Measurements from ENCODE around the gene VPS4B. TPM values are rescaled to one million over a fixed set of nuclear protein-coding genes. Genes with fewer than 3 reads are reported as not detected.

VPS4B gene
- total RNA-seq, 1 experiment from 2014 or later: 60.2 TPM

GRCh38 chr18:63451799-63452660, 29.8 kb upstream of the VPS4B start:
- Histone ChIP-seq H4K91ac (ENCODE audit: insufficient read length, low read depth, low read length) (no peak overlapping the region), H2BK120ac (ENCODE audit: low read depth, low read length, poor library complexity, severe bottlenecking) (no peak overlapping the region), H4K5ac (ENCODE audit: insufficient read length, low read depth, low read length) (no peak overlapping the region), H2BK12ac (ENCODE audit: insufficient read length, low read depth, low read length) (no peak overlapping the region), H3K4me2 (ENCODE audit: insufficient read depth, insufficient read length, low read length) (no peak overlapping the region), H3K27ac (ENCODE audit: insufficient read length, low read depth, low read length) (no peak overlapping the region), H3K4ac (ENCODE audit: low read depth, low read length) (no peak overlapping the region), H4K8ac (replicated peaks; ENCODE audit: insufficient read length, low read depth, low read length) (no peak overlapping the region), H3K27me3 (ENCODE audit: insufficient read depth, low read length) (no peaks in the 10 kb centered on the region), H3K23me2 (ENCODE audit: insufficient read length, low read depth, low read length, poor library complexity, severe bottlenecking) (no peaks in the 10 kb centered on the region), H3K9ac (ENCODE audit: extremely low read depth, insufficient read length, low read length) (no peak overlapping the region), H3K79me2 (ENCODE audit: insufficient read depth, low read length) (no peaks in the 10 kb centered on the region), H3K79me1 (ENCODE audit: insufficient read depth, low read depth, low read length, poor library complexity, severe bottlenecking) (no peaks in the 10 kb centered on the region), H2BK15ac (ENCODE audit: low read depth, low read length) (no peak overlapping the region), H3K14ac (ENCODE audit: insufficient read depth, low read length) (no peak overlapping the region), H4K20me1 (ENCODE audit: control insufficient read depth, insufficient read depth, insufficient read length) (no peaks in the 10 kb centered on the region), H2AFZ (ENCODE audit: low read length) (no peak overlapping the region), H2BK5ac (ENCODE audit: insufficient read length, low read length) (no peak overlapping the region), H3T11ph (ENCODE audit: low read length) (no peak overlapping the region), H3K56ac (ENCODE audit: insufficient read length, low read depth, low read length) (no peak overlapping the region), H3K23ac (ENCODE audit: insufficient read length, low read depth, low read length) (no peak overlapping the region), H3K18ac (ENCODE audit: insufficient read length, low read depth, low read length) (no peak overlapping the region), H3K9me3 (ENCODE audit: control insufficient read depth, low read depth, low read length) (no peaks in the 10 kb centered on the region), H3K4me1 (ENCODE audit: insufficient read depth, low read length) (peaks cover 2% of the 10 kb centered on the region; the same call in 1 of the 2 replicates), H2BK20ac (ENCODE audit: low read depth, low read length, poor library complexity, severe bottlenecking) (no peak overlapping the region), H2AK5ac (ENCODE audit: insufficient read length, low read length) (no peak overlapping the region)
- WGBS (ENCODE audit: extremely low coverage, insufficient read length, low lambda C conversion rate): no CpG with 5 or more reads among the region's 9 CpGs
- H3K9me3 Mint-ChIP-seq: no peaks in the 10 kb centered on the region; a peak in 1 of 5 replicates
- peaks cover 6 to 16% of the 10 kb centered on the region in 2 experiments for H3K4me1 Mint-ChIP-seq
- DNase-seq: no peak
- H3K36me3 Mint-ChIP-seq (ENCODE audit: insufficient read depth in 1 of 3, low read depth in 3 of 3): peaks cover 0 to 7% (median 0%) of the 10 kb centered on the region in 3 experiments; a peak in 3 of 7 replicates
- H3K27me3 Mint-ChIP-seq (ENCODE audit: low read depth): no peaks in the 10 kb centered on the region
- TF ChIP-seq CTCF (conservative IDR thresholded peaks at IDR 0.05): no peak
- H3K27ac Mint-ChIP-seq: no peak overlapping the region
- no peak overlapping the region for H3K4me3 Mint-ChIP-seq

All from H9 (cell line).